Kidney (tissue), 14 donors: ENCODE results near the gene CCNL1. TPM values are rescaled to one million over a fixed set of nuclear protein-coding genes. Genes with fewer than 3 reads are reported as not detected.
"Not testable (repeated sequence)": the region's sequence is repeated elsewhere in the genome, so short reads cannot be mapped to it uniquely, and the experiment has no call there.

Experiments
- DNase-seq, 5 donors: peaks; one replicate each; pipeline ENCODE4 v3.0.0-alpha.2; 2013 to 2020
- FAIRE-seq: peaks from 2 replicates; lab custom pipeline; 2012; peaks lifted over from hg19 to GRCh38; lab: Jason Lieb, UNC
- H3K27ac ChIP-seq, 2 donors: one replicate each; pipeline ENCODE4 v1.7.0; 2013; ENCODE audit warnings: low read depth in 2 of 2, low read length in 2 of 2, inconsistent platforms in 1 of 2
- H3K27me3 ChIP-seq: one replicate; pipeline ENCODE4 v1.7.1; 2013; ENCODE audit warnings: low read length, inconsistent platforms; ENCODE audit not compliant: control insufficient read depth, insufficient read depth
- H3K36me3 ChIP-seq, 3 donors: one replicate each; pipeline versions ENCODE4 v1.7.0 to v1.7.1; 2013; ENCODE audit warnings: low read length in 3 of 3, control low read depth in 1 of 3, inconsistent platforms in 1 of 3; ENCODE audit not compliant: insufficient read depth in 3 of 3, control insufficient read depth in 2 of 3
- H3K4me1 ChIP-seq, 3 donors: one replicate each; pipeline versions ENCODE4 v1.7.0 to v1.7.1; 2013; ENCODE audit warnings: low read length in 3 of 3, inconsistent platforms in 1 of 3, low read depth in 1 of 3; ENCODE audit not compliant: control insufficient read depth in 2 of 3, insufficient read depth in 2 of 3
- H3K4me3 ChIP-seq, 3 donors: one replicate each; pipeline versions ENCODE4 v1.7.0 to v1.8.1; 2013; ENCODE audit warnings: low read length in 3 of 3, control low read depth in 1 of 3, inconsistent platforms in 1 of 3
- H3K9ac ChIP-seq, 3 donors: one replicate each; pipeline versions ENCODE4 v1.7.0 to v1.7.1; 2013; ENCODE audit warnings: low read length in 3 of 3, control low read depth in 1 of 3, inconsistent platforms in 1 of 3
- H3K9me3 ChIP-seq, 3 donors: one replicate each; pipeline versions ENCODE4 v1.7.0 to v1.7.1; 2013; ENCODE audit warnings: low read length in 3 of 3, control low read depth in 1 of 3, inconsistent platforms in 1 of 3; ENCODE audit not compliant: control insufficient read depth in 2 of 3, insufficient read depth in 1 of 3
- CTCF ChIP-seq: IDR thresholded peaks from 3 replicates; pipeline ENCODE4 v1.5.1; 2012; ENCODE audit warnings: mild to moderate bottlenecking, moderate library complexity, borderline replicate concordance; ENCODE audit not compliant: insufficient read depth; ENCODE audit errors: extremely low read depth
- intact Hi-C: fragments of 100-400 bp; cut with DNase I; formaldehyde crosslinking; loops from one replicate; pipeline ENCODE4 v1.11.1; 2022
- polyA plus RNA-seq: library from polyadenylated mRNA; stranded (reverse); fragments of 350-450 nt; fragmentation: Illumina TruSeq; extraction: RNeasy Lipid Tissue Mini Kit (QIAGEN cat#74804); gene quantifications from one replicate; pipeline ENCODE4 v1.2.3, GENCODE V29; 2014; ENCODE audit warnings: low read depth, low replicate concordance; ENCODE audit not compliant: insufficient read depth
- total RNA-seq: library from RNA; stranded (reverse); fragmentation: NEBNext Ultra II Directional; extraction: Animal tissue kit (Norgen Biotek cat#: 25700); gene quantifications from one replicate; pipeline ENCODE4 v1.2.1, GENCODE V29; 2021
- donor health status: control.
- donor health status: control.
- donor health status: control.
- donor health status: control.
- donor health status: control.
- donor health status: DM: yes; HTN: yes; CAD: no.
- donor health status: Normal renal cell carcinoma (clear cell type).

CCNL1 gene
- total and polyA plus RNA-seq, 2 donors from 2014 or later, result 41.7 to 104 TPM

GRCh38 chr3:157162620-157163019, 2.7 kb upstream of the CCNL1 start:
- H3K9ac ChIP-seq, FAIRE-seq: not testable (repeated sequence)

GRCh38 chr3:157160658-157161424, 894 bp upstream of the CCNL1 start:
- no peak for TF ChIP-seq CTCF
- DNase-seq (peak in 4 of 5 donors; percentile 61 to 95 (median 82)), FAIRE-seq (no peak)
- intact Hi-C loops, result no loop called here
- H3K9me3 ChIP-seq, result no peaks in the 10 kb centered on the region
- peak overlapping the region; percentile 94 to 100 (median 99) for H3K9ac ChIP-seq
- H3K27ac ChIP-seq, result peak overlapping the region; percentile 100
- H3K27me3 ChIP-seq, result no peaks in the 10 kb centered on the region
- peak overlapping the region; percentile 77 to 96 (median 81) for H3K4me3 ChIP-seq
- H3K4me1 ChIP-seq, result peaks cover 14 to 28% (median 17%) of the 10 kb centered on the region in 3 donors
- peaks cover 14 to 29% (median 14%) of the 10 kb centered on the region in 3 donors for H3K36me3 ChIP-seq

More at GRCh38 chr3:157162620-157163019, 2.7 kb upstream of the CCNL1 start:
- DNase-seq, H3K27me3 ChIP-seq, H3K27ac ChIP-seq, H3K9me3 ChIP-seq, H3K4me3 ChIP-seq, intact Hi-C loops: not testable (repeated sequence)
- peak; percentile 17 for TF ChIP-seq CTCF
- H3K36me3 ChIP-seq, result peaks cover 8 to 11% (median 9%) of the 10 kb centered on the region in 3 donors
- peaks cover 13 to 26% (median 15%) of the 10 kb centered on the region in 3 donors for H3K4me1 ChIP-seq

- DNase-seq (peak; percentile 78 to 91 (median 83)), FAIRE-seq (no peak)
- H3K36me3 ChIP-seq, result peaks cover 14 to 39% (median 16%) of the 10 kb centered on the region in 3 donors
- TF ChIP-seq CTCF, result no peak
- peak overlapping the region; percentile 77 to 97 (median 96) for H3K4me3 ChIP-seq
- no peaks in the 10 kb centered on the region for H3K9me3 ChIP-seq
- peak overlapping the region; percentile 100 for H3K27ac ChIP-seq
- peaks cover 14 to 33% (median 14%) of the 10 kb centered on the region in 3 donors for H3K4me1 ChIP-seq
- no peaks in the 10 kb centered on the region for H3K27me3 ChIP-seq
- intact Hi-C loops, result no loop called here
- H3K9ac ChIP-seq, result peak overlapping the region; percentile 97 to 100 (median 100)
These were observed 748 bp downstream of the CCNL1 start for GRCh38 chr3:157159037-157159761.
